ENCODE data around the gene SMIM15. TPM values are rescaled to one million over a fixed set of nuclear protein-coding genes. Genes with fewer than 3 reads are reported as not detected.

The SMIM15 gene
- total RNA-seq, 4 donors from 2014 or later: 12.0 to 16.6 (median 14.4) TPM

GRCh38 chr5:61182449-61182848 is 20.2 kb upstream of the SMIM15 start:
- H3K36me3 ChIP-seq: no peaks in the 10 kb centered on the region
- no peaks in the 10 kb centered on the region for H3K27me3 ChIP-seq
- no peak for DNase-seq (ENCODE audit: low spot score in 2 of 2)
- no peak overlapping the region for H3K4me3 ChIP-seq
- no peak overlapping the region for H3K27ac ChIP-seq
- no peaks in the 10 kb centered on the region for H3K4me1 ChIP-seq
- TF ChIP-seq EP300 (IDR thresholded peaks at IDR 0.05): no peak
- no peak for TF ChIP-seq POLR2A (IDR thresholded peaks at IDR 0.05)
- no peak for TF ChIP-seq CTCF (IDR thresholded peaks at IDR 0.05)
- no peaks in the 10 kb centered on the region for H3K9me3 ChIP-seq
- WGBS, 2 donors: 69 to 81% methylated on average over 2 of the region's 2 CpGs

GRCh38 chr5:61180886-61181285 is 18.6 kb upstream of the SMIM15 start:
- peak overlapping the region in 2 of 4 donors; percentile 11 to 25 for H3K4me3 ChIP-seq
- no peak overlapping the region for H3K27ac ChIP-seq
- H3K36me3 ChIP-seq: no peaks in the 10 kb centered on the region
- TF ChIP-seq CTCF (IDR thresholded peaks at IDR 0.05) (no peak), POLR2A (IDR thresholded peaks at IDR 0.05) (no peak), EP300 (IDR thresholded peaks at IDR 0.05) (no peak)
- WGBS, 2 donors: 46 to 48% methylated on average over 2 of the region's 2 CpGs
- H3K27me3 ChIP-seq: no peaks in the 10 kb centered on the region
- no peaks in the 10 kb centered on the region for H3K9me3 ChIP-seq
- DNase-seq (ENCODE audit: low spot score in 2 of 2): no peak
- no peaks in the 10 kb centered on the region for H3K4me1 ChIP-seq

- Histone ChIP-seq H3K27me3 (no peaks in the 10 kb centered on the region), H3K36me3 (no peaks in the 10 kb centered on the region), H3K4me1 (no peaks in the 10 kb centered on the region), H3K27ac (no peak overlapping the region), H3K4me3 (no peak overlapping the region), H3K9me3 (no peaks in the 10 kb centered on the region)
- 95% methylated on average over 4 of the region's 4 CpGs for WGBS, 2 donors
- DNase-seq (ENCODE audit: low spot score in 2 of 2): no peak
- TF ChIP-seq CTCF (IDR thresholded peaks at IDR 0.05) (no peak), EP300 (IDR thresholded peaks at IDR 0.05) (no peak), POLR2A (IDR thresholded peaks at IDR 0.05) (no peak)
Measured at GRCh38 chr5:61178702-61179101, 16.4 kb upstream of the SMIM15 start.

GRCh38 chr5:61177716-61178115 is 15.4 kb upstream of the SMIM15 start:
- no peak overlapping the region for H3K27ac ChIP-seq
- TF ChIP-seq CTCF (IDR thresholded peaks at IDR 0.05) (no peak), POLR2A (IDR thresholded peaks at IDR 0.05) (no peak)
- H3K36me3 ChIP-seq: no peaks in the 10 kb centered on the region
- 71 to 80% methylated on average over 7 of the region's 7 CpGs for WGBS, 2 donors
- H3K4me3 ChIP-seq: no peak overlapping the region
- no peaks in the 10 kb centered on the region for H3K9me3 ChIP-seq
- H3K4me1 ChIP-seq: no peaks in the 10 kb centered on the region
- H3K27me3 ChIP-seq: no peaks in the 10 kb centered on the region
- DNase-seq (ENCODE audit: low spot score in 2 of 2): no peak

GRCh38 chr5:61177070-61177469 is 14.8 kb upstream of the SMIM15 start:
- no peak overlapping the region for H3K27ac ChIP-seq
- TF ChIP-seq CTCF (IDR thresholded peaks at IDR 0.05) (no peak), POLR2A (IDR thresholded peaks at IDR 0.05) (no peak), EP300 (IDR thresholded peaks at IDR 0.05) (no peak)
- no peak for DNase-seq (ENCODE audit: low spot score in 2 of 2)
- H3K4me1 ChIP-seq: no peaks in the 10 kb centered on the region
- no peaks in the 10 kb centered on the region for H3K36me3 ChIP-seq
- no peaks in the 10 kb centered on the region for H3K9me3 ChIP-seq
- no peaks in the 10 kb centered on the region for H3K27me3 ChIP-seq
- no peak overlapping the region for H3K4me3 ChIP-seq
- 92 to 99% methylated on average over 3 of the region's 3 CpGs for WGBS, 2 donors

Data from tibial nerve (tissue), 4 donors.